Body of pancreas (tissue), 4 donors: Measurements from ENCODE around the gene CAMK2D. TPM values are rescaled to one million over a fixed set of nuclear protein-coding genes. Genes with fewer than 3 reads are reported as not detected.
A peak's percentile ranks its signal among the peaks of the same experiment; 100 is the strongest.

Experiments
- ATAC-seq: fragments of 150-250 bp; one replicate; pipeline ENCODE4 v1.9.1; 2016
- DNase-seq, 4 donors: peaks; one replicate each; pipeline ENCODE4 v3.0.0-alpha.2; 2019
- H3K27ac ChIP-seq, 4 donors: fragments of 200-600 bp; sonication (generic); 1 replicate in 3 of 4; 2 replicates in 1 of 4; pipeline versions ENCODE4 v1.5.1 to v1.6.1; 2016 to 2019; ENCODE audit warnings: mild to moderate bottlenecking in 1 of 4, mixed read lengths in 1 of 4, moderate library complexity in 1 of 4
- H3K27me3 ChIP-seq, 2 donors: fragments of 200-600 bp; sonication (generic); one replicate each; pipeline ENCODE4 v1.6.0; 2016; ENCODE audit warnings: mild to moderate bottlenecking in 1 of 2
- H3K36me3 ChIP-seq, 2 donors: fragments of 200-600 bp; sonication (generic); replicated peaks in 1 of 2; 2 replicates each; pipeline ENCODE4 v1.5.1; 2016; ENCODE audit warnings: low read depth in 2 of 2; ENCODE audit not compliant: insufficient read depth in 1 of 2
- H3K4me1 ChIP-seq: fragments of 200-600 bp; sonication (generic); one replicate; pipeline ENCODE4 v1.6.0; 2016
- H3K4me3 ChIP-seq, 2 donors: fragments of 200-600 bp; sonication (generic); 1 replicate in 1 of 2; 2 replicates in 1 of 2; pipeline ENCODE4 v1.5.1; 2016 to 2019
- H3K9me3 ChIP-seq, 3 donors: fragments of 200-600 bp; sonication (generic); 1 replicate in 2 of 3; 2 replicates in 1 of 3; pipeline ENCODE4 v1.5.1; 2016
- POLR2A ChIP-seq, 3 donors: fragments of 450-650 bp; IDR thresholded peaks; one replicate each; pipeline ENCODE4 v1.6.1; 2016; ENCODE audit warnings: antibody characterized with exemption in 3 of 3, mild to moderate bottlenecking in 2 of 3
- WGBS, 2 donors: methylation state at CpG; one replicate each; pipeline ENCODE4 v1.1.5; 2017; 5-methylcytosine and 5-hydroxymethylcytosine counted together
- intact Hi-C: fragments of 100-400 bp; cut with DNase I; formaldehyde crosslinking; loops from one replicate; pipeline ENCODE4 v1.15.1; 2023
- total RNA-seq, 2 donors: library from RNA; depleted of rRNA; stranded (reverse); fragments of >200 nt; gene quantifications; one replicate each; pipeline ENCODE4 v1.1.0, GENCODE V29; 2016
- TF ChIP-seq, protein P1 (sequence below), 7 experiments: fragments of 450-650 bp in 4 of 7; fragments of 200-600 bp in 3 of 7; sonication (generic) in 3 of 7; IDR thresholded peaks; one replicate each; pipeline ENCODE4 v1.5.1; 2016 to 2019; ENCODE audit warnings: antibody characterized with exemption in 7 of 7

Gene CAMK2D
- total RNA-seq, 2 donors from 2014 or later = 25.7 to 29.3 TPM

DNA sequence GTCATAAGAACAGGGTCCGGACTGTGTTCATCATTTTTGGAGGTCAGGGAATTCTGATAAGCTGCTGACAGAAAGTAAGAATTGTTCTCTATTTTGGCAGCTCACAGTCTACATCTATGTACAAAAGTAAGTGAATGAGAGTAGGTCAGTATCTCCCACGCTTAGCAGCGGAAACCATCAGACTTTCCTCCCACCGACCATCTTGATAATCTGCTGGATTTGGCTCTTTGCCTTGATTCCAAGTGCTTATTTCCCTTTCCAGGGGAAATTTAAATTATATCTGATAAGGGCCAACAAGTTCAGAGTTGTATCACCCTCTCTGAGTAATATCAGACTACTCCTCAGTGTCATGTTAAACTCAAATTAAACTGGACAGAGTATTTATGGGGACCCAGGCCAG lies 118.0 kb downstream of the CAMK2D start:
- WGBS, 2 donors = 53 to 55% methylated on average over 4 of the region's 4 CpGs
- ATAC-seq (no peak), DNase-seq (no peak)
- no peaks in the 10 kb centered on the region for H3K9me3 ChIP-seq
- no peak overlapping the region for H3K27ac ChIP-seq
- H3K4me1 ChIP-seq = peaks cover 55% of the 10 kb centered on the region
- intact Hi-C loops = no loop called here
- no peaks in the 10 kb centered on the region for H3K36me3 ChIP-seq
- no peak overlapping the region for H3K4me3 ChIP-seq
- no peak for TF ChIP-seq POLR2A (IDR thresholded peaks at IDR 0.05)
- H3K27me3 ChIP-seq = no peaks in the 10 kb centered on the region

DNA sequence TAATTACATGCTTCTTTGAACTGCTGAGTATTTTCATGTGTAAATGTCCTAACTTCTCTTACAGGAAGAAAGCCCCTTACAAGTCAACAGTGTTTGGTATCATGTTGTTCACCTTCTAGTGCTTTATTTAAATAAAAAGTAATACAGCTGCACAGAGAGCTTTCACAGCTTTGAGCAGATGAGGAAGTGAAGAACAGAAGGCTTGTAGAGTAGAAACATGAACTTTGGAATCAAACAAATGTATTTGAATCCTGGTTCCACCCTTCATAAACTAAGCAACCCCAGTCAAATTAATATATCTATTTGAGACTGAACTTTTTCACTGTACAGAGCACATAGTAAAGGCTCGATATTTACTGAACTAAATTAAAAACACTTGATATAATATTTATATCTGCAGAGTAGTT lies 120.5 kb downstream of the CAMK2D start:
- H3K9me3 ChIP-seq = no peaks in the 10 kb centered on the region
- 23 to 26% methylated on average over 1 of the region's 1 CpG for WGBS, 2 donors
- no peaks in the 10 kb centered on the region for H3K27me3 ChIP-seq
- H3K4me1 ChIP-seq = peaks cover 63% of the 10 kb centered on the region
- H3K27ac ChIP-seq = peak overlapping the region in 3 of 4 donors; percentile 34 to 68 (median 64)
- no peaks in the 10 kb centered on the region for H3K36me3 ChIP-seq
- TF ChIP-seq POLR2A (IDR thresholded peaks at IDR 0.05) = no peak
- TF ChIP-seq, protein P1, sequence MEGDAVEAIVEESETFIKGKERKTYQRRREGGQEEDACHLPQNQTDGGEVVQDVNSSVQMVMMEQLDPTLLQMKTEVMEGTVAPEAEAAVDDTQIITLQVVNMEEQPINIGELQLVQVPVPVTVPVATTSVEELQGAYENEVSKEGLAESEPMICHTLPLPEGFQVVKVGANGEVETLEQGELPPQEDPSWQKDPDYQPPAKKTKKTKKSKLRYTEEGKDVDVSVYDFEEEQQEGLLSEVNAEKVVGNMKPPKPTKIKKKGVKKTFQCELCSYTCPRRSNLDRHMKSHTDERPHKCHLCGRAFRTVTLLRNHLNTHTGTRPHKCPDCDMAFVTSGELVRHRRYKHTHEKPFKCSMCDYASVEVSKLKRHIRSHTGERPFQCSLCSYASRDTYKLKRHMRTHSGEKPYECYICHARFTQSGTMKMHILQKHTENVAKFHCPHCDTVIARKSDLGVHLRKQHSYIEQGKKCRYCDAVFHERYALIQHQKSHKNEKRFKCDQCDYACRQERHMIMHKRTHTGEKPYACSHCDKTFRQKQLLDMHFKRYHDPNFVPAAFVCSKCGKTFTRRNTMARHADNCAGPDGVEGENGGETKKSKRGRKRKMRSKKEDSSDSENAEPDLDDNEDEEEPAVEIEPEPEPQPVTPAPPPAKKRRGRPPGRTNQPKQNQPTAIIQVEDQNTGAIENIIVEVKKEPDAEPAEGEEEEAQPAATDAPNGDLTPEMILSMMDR (IDR thresholded peaks at IDR 0.05) = no peak
- DNase-seq = no peak
- intact Hi-C loops = no loop called here
- H3K4me3 ChIP-seq = no peak overlapping the region
- peak; percentile 63 for ATAC-seq

DNA sequence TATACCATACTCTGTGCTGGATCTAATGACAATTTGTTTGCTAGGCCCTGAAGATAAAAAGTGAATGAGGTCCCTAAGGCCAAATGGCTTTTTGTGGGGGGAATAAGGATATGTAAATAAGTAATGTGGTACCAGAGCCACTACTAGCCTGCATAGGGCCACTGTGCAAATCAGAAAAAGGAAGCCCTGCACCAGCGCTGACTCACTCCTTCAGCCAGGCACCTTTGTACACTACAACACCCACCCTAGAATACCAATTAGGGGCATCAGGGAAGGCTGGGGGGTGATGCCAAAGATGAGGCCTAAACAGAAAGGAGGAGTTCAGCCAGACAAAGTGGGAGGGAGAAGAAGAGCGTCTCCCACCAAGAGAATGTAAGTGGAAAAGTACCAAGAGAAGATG lies 122.2 kb downstream of the CAMK2D start:
- no peaks in the 10 kb centered on the region for H3K27me3 ChIP-seq
- H3K4me3 ChIP-seq = no peak overlapping the region
- TF ChIP-seq, protein P1 (IDR thresholded peaks at IDR 0.05) = no peak
- TF ChIP-seq POLR2A (IDR thresholded peaks at IDR 0.05) = no peak
- H3K4me1 ChIP-seq = peaks cover 63% of the 10 kb centered on the region
- ATAC-seq (no peak), DNase-seq (no peak)
- intact Hi-C loops = no loop called here
- no peaks in the 10 kb centered on the region for H3K36me3 ChIP-seq
- H3K27ac ChIP-seq = no peak overlapping the region
- no peaks in the 10 kb centered on the region for H3K9me3 ChIP-seq
- WGBS, 2 donors = 89% methylated on average over 2 of the region's 2 CpGs

DNA sequence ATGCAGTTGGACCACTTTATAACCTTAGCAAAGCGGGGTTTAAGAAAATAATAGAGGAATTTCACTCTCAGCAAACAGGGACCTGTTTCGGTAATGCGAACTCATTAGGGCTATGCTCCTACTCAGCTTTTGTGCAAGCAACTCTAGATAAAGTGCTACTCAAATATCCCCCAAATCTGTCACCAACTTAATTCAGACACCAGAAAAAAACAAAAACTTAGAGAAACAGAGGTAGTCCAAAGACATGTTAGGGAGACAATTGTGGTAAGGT lies 123.0 kb downstream of the CAMK2D start:
- no peak for DNase-seq
- WGBS, 2 donors = 50 to 72% methylated on average over 3 of the region's 3 CpGs
- Histone ChIP-seq H3K27me3 (no peaks in the 10 kb centered on the region), H3K9me3 (no peaks in the 10 kb centered on the region), H3K36me3 (no peaks in the 10 kb centered on the region), H3K4me3 (no peak overlapping the region), H3K27ac (peak overlapping the region in 3 of 4 donors; percentile 17 to 59 (median 19)), H3K4me1 (peaks cover 64% of the 10 kb centered on the region)
- intact Hi-C loops = no loop called here
- no peak for ATAC-seq
- TF ChIP-seq, protein P1 (IDR thresholded peaks at IDR 0.05) = no peak
- TF ChIP-seq POLR2A (IDR thresholded peaks at IDR 0.05) = no peak

DNA sequence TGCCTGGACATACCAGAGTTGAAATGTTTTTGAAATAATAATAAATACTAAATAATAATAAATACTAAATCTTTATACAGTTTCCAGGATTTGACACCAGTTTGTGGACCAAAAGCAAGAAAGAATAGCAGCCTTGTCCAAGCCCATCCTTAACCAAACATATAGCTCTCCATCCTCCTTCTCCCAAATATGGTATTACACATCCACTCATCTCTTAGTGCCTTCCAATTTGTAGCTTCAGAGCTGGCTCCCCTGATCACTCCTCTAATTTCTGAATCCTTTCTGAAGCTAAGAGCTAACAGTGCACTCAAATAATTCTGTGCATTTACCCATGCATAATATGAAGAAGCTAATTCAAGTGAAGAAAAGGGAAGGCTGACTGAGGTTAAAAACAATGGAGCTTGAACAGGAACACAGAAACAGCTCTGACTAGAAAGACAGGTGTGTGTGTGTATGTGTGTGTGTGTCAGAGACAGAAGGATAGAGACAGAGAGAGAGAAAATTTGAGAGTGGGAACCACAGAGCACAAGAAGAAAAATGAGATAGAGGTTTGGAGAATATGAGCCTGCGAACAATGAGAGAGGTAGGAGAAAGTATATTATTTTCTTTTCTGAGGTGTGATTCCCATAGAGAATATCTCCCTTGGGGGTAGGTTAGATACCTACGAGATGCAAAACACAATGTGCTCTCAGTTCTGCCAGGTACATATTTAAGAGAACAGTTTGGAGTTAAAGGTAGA lies 123.5 kb downstream of the CAMK2D start:
- 60% methylated on average over 2 of the region's 2 CpGs for WGBS, 2 donors
- Histone ChIP-seq H3K4me3 (no peak overlapping the region), H3K27ac (peak overlapping the region in 3 of 4 donors; percentile 19 to 59 (median 52)), H3K36me3 (no peaks in the 10 kb centered on the region), H3K4me1 (peaks cover 61% of the 10 kb centered on the region), H3K27me3 (no peaks in the 10 kb centered on the region), H3K9me3 (no peaks in the 10 kb centered on the region)
- DNase-seq (no peak), ATAC-seq (peak; percentile 16)
- intact Hi-C loops = no loop called here
- TF ChIP-seq, protein P1 (IDR thresholded peaks at IDR 0.05) = no peak
- TF ChIP-seq POLR2A (IDR thresholded peaks at IDR 0.05) = no peak
